HG03575 (cell line): ENCODE data around the gene KNDC1.
"Not testable (repeated sequence)": the region's sequence is repeated elsewhere in the genome, so short reads cannot be mapped to it uniquely, and the experiment has no call there.

ENCODE experiments used
- ATAC-seq: cut with Tn5 transposase; IDR thresholded peaks from one replicate; pipeline ENCODE4 v1.9.1; 2021; ENCODE audit not compliant: unreplicated experiment, insufficient number of reproducible peaks, low FRiP score; ENCODE audit errors: extremely low read depth

The KNDC1 gene, protein sequence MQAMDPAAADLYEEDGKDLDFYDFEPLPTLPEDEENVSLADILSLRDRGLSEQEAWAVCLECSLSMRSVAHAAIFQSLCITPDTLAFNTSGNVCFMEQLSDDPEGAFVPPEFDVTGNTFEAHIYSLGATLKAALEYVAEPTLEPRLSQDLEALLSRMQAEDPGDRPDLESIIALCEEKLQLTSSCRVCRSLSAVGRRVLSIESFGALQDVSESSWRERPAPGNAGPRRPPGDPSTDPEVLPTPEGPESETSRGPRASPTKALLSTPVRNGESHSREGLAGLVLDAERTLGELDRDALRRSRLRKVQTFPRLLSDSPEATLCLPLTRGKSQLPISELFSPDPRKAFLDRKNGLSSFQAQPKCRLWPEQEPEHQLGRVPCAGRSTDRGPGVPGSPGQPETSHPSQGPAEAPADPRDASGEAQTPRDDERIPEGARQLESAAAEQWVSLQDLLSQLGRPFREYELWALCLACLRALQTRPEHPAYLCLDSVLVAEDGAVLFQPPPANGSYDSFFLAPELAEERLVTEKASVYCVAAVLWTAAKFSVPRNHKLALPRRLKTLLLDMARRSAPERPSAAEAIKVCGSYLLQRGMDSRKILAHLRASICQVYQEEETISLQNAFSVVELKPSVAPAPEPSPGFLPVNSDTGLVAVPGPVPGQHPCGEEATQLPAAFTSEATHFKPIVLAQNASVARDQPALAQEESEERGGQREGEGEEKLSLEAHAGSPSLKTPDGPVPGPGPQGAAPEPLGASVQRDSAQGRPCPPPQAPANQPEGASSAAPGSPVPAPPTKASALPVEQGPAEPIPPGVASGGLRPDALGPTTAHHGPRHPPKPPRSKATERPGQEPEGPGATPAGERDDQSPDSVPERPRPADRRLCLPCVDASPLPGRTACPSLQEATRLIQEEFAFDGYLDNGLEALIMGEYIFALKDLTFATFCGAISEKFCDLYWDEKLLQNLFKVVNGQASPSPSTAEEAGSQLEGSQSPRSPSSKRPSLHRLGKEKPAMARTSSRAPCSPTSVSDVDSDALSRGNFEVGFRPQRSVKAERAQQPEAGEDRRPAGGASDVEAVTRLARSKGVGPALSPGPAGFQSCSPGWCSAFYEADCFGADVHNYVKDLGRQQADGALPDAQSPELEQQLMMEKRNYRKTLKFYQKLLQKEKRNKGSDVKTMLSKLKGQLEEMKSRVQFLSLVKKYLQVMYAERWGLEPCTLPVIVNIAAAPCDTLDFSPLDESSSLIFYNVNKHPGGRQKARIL (N-terminal part only)

DNA sequence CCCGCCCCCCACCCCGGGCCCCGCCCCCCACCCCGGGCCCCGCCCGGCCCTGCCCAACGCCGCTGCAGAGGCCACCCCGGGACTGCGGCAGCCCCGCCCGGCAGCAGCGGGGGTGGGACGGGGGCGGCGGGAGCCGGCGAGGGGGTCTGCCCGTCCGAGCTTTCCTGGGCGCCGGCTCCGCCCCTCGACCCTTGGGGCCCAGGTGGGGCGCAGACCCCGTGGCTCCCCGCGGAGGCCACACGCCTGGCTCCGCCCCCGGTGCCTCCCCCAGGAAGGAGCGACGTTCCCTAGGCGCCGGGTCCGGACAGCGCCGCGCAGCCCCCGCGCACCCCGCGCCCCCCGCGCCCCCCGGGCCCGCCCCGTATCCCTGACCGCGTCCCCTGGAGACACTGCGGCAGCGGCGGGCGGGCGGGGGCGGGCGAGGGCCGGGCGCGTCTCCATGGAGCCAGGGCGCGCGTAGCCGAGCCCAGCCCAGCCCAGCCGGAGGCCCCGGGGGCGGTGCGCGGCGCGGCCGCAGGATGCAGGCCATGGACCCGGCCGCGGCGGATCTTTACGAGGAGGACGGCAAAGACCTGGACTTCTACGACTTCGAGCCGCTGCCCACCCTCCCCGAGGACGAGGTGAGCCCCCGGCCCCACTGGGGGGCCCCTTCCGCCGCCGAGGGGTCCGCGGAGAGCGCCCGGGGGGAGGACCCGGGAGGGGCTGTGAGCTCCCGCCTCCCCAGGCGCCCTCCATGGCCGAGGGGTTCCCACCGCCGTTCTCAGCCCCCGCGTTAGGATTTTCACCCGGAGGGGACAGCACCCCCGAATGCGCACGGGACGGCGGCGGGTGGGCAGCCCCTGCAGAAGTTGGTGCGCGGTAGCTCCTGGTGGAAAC, at the start of gene KNDC1:
TSS of gene KNDC1 (plus strand) at position 270 of the 876 bp plus-strand sequence. CDS start at position 519, 249 bp downstream.
- ATAC-seq: no peak

DNA sequence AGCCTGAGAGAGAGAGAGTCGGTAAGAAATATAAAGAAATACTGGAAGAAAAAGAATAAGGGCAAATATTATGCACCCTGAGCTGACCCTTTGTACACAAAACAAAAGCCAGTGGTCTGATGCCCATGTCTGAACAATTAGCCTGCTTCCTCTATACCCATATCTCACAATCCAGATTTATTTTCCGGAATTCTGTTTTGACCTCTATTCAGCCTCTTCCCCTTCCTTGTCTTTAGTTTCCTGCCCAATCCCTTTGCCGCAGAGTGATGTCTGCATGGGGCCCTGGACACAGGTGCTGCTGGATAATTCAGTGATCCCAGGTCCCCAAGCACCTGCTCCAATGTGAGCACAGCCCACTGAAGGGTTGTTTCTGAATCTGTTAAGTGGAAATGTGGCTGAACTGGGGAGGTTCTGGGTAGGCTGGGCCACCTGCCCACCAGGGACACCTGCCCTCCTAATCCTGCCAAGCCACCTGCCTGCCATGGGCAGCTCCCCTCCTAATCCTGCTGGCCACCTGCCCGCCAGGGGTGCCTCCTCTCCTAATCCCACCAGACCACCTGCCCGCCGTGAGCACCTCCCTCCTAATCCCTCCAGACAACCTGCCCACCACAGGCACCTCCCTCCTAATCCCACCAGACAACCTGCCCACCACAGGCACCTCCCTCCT, 49.3 kb upstream of the KNDC1 start:
- ATAC-seq: no peak

DNA sequence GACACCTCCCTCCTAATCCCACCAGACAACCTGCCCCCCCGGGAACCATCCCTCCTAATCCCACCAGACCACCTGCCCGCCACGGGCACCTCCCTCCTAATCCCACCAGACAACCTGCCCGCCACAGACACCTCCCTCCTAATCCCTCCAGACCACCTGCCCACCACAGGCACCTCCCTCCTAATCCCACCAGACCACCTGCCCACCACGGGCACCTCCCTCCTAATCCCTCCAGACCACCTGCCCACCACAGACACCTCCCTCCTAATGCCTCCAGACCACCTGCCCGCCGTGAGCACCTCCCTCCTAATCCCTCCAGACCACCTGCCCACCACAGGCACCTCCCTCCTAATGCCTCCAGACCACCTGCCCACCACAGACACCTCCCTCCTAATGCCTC, 48.4 kb upstream of the KNDC1 start:
- ATAC-seq: not testable (repeated sequence)

DNA sequence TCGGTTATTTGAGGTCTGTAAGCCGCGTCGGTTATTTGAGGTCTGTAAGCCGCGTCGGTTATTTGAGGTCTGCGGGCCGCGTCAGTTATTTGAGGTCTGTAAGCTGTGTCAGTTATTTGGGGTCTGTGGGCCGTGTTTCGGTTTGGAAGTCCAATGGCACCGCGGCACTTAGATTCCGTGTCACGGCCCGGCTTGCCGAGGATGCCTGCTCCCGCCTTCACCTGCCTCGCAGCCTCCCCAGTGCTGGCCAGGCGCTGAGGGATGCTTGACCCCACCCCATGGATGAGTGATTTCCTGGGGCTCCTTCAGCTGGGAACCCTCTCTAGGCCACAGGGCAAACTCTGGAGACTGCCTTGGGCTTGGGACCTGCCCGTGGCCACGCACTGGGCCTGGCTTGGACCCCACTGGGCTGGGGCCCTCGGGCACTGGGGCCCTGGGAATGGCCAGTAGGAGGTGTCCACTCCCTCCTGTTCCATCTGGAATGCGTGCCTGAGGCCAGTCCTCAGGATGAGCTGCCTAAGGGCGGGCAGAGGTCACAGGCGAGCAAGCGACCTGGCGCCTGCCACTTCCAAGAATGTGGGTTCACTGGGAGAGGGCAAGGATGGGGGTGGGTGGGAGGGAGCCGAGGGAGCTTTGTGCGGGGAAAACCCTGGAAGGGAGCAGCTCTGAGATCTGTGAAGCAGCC, 46.7 kb upstream of the KNDC1 start:
- ATAC-seq: no peak

DNA sequence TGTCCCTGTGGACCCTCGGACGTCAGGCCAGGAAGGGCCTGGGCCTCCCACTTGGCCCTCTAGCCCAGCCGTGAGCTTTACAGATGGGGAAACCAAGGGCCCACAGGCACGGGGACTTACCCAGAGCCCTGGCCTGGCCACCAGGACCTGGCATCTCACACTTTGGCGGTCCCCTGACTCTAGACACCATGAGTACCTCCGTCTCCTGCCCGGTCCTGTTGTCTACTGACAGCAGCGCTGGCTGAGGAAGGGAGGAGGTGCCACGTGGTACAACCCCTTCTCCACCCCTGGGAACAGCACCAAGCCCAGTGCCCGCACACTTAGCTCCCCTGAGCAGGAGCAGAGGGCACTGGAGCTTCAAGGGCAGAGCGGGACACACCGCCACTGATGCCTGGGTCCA, 46.2 kb upstream of the KNDC1 start:
- no peak for ATAC-seq

DNA sequence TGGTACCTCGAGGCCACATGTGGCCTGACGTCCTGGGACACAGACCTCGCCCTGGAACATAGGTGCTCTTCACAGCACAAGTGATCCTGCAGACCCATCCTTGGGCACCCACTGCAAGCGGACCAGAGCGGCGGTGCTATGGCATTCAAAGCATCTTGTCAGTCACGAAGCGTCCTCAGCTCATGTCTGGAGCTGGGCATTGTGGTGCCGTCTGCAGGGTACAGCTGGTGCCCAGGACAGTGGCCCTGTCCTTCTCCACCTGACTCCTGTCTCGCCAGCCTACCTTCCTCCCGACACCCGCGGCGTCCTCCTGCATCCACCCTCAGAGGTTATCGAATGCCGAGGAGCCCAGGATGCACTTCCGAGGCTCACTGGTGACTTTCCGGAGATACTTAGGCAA, 45.8 kb upstream of the KNDC1 start:
- ATAC-seq: no peak

DNA sequence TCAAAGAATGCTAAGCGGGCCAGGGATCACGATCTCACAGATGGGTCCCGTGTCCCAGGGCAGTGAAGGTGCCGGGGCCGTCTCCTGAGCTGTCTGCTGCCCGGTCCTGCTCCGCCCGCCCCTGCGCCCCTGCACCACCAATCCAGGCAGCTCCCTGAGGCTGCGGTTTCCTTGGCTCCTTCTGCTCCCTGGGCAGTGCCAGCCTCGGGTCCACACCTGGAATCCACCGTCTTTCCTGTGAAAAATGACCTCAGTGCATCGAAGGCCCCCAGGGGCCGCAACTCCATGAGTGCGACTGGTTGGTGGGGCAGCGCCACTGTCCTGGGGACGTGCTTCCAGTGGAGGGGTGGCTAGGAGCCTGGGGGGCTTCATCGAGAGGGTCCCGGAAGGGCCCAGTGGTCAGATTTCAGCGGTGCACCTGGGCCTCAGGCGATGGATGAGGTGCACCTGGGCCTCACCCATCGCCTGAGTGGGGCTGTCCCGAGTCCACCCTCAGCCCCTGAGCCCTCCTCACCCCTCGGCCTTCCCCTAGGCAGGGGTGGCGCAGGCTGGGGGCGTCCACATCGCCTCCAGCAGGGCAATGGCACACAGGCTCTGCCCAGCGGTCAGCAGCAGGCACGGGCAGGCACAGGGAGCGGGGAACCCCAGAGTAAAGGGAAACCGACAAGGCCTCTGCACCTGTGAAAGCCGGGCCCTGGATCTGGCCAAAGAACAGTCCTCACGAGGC, 45.1 kb upstream of the KNDC1 start:
- no peak for ATAC-seq

DNA sequence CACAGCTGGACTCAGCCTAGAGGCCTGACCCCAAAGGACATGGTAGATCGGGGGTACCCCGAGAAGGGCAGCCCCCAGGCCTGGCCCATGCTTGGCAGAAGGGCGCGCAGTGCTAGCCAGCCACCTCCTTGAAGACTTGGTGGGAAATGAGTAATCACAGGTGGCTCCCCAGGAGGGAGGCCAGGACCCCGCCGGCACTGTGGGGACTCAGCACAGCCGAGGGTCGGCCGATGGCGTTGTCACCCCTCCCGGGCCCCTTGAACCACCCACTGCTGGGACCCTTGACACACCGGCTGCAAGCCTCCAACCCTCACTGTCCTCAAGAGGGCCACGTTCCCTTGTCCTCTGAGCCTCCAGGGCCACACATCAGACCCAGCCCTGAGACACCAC, 44.6 kb upstream of the KNDC1 start:
- no peak for ATAC-seq

DNA sequence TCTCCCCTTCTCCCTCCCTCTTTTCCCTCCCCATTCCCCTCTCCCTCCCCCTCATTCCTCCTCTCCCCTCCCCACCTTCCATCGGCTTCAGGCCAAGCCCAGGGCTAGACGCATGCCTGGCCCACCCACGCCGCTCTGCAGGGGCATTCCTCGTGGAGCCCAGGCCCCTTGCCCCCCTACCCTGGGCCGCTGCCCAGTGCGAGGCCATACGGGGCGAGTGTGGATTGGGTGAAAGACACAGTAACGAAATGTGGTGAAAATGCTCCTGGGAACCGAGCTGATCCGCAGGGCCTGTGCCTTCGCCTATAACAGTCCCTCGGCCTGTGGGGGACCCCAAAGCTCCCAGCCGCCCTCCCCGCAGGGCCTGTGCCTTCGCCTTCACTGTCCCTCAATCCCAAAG, 44.0 kb upstream of the KNDC1 start:
- no peak for ATAC-seq

DNA sequence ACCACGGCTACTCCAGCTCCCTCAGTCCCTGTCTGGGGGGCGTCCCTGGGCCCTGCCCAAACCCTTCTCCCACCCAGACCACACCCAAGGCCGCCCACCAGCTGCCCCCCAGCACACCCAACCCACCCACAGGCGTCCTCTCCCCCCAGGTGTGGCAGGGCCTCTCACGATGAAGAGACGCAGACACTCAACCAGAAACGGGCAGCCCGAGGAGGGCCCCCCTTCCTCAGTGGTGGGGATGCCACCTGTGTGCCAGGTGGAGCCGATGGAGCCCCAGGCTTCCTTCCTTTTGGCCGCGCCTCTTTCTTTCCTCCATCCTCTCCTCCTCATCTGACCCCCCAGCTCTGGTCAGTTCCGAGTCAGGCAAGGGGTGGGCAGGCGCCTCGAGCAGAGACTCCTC, 43.6 kb upstream of the KNDC1 start:
- no peak for ATAC-seq

DNA sequence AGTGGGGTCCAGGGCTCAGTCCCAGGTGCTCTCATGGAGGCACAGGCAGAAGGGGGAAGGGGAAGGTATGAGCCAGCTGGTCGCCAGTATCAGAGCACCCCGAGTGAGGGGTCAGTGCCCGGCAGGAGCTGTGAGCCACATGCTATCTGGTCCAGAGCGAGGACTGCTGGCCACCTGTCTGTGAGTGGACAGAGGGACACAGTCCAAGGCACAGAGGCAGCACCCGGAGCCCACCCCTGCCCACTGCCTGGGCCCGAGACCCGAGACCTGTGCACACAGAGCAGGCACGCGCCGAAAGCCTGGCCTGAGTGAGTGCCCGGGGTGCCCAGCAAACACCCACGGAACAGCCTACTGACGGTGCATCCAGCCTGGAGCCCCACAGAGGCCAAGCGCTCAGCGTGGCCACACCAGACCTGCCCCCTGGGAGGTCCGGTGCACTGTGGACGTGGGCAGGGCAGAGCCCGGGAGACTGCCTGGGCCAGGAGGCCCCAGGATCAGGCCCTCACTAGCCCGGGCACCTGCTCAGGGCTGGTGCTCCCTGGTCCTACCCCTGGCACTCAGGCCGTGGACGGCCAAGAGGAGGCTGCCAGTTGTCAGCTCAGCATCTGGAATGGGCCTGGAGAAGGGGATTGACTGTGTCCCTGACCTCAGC, 42.9 kb upstream of the KNDC1 start:
- ATAC-seq: no peak

DNA sequence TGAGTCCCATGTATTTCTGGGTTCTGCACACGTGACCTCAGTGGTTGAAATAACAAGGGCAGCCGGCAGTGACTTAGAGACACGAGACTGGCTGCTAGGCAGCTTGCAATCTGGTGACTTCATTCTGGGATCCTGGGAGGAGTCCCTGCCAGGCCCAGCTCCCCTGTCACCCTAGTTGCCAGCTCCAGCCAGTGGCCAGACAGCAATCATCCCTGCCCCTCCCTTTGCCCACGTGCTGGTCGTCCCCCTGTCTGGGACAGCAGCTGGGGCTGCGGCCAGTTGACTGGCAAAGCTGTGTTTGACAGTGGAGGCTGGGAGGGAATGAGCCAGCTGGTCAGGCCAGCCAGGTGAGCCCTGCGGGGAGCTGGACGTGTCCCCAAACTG, 42.3 kb upstream of the KNDC1 start:
- no peak for ATAC-seq

DNA sequence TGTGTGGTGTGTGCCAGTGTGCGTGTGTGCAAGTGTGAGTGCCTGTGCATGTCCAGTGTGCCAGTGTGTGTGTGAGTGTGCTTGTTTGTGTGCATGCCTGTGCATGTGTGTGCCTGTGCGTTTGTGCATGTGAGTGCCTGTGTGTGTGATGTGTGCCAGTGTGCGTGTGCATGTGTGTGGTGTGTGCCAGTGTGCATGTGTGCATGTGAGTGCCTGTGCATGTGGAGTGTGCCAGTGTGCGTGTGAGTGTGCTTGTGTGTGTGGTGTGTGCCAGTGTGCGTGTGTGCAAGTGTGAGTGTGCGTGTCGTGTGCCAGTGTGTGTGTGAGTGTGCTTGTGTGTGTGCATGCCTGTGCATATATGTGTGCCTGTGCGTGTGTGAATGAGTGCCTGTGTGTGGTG, 38.5 kb upstream of the KNDC1 start:
- no peak for ATAC-seq

DNA sequence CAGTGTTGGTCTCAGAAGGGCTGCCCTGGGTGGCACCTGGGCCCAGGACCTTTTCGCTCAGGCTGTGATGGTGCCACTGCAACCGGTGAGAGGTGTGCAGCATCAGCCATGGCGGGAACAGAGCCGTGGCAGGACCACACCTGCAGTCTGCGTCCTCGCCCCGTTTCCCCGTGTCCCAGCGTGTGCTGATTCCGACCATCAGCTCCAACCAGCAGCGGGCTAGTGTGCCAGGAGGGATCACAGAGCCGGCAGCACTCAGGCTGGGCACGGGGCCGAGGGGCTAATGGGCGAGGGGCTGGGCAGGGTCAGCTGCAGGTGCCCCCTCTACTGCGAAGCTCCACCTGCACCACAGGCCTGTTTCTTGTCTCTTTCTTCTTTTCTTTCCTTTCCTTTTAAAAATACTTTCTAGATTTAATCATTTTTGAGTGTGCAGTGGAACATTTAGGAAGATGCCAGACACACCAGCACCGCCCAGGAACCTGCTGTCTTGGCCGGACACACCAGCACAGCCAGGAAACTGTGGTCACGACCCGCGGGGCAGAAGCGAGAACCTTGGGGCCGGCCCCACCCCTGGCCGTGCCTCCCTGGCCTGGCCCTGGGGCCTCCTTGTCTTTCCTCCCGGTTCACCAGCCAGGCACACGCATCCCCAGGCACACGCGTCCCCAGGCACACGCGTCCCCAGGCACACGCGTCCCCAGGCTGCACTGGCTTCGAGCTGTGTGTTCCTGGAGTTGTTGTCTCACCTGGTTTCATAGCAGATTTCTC, 37.7 kb upstream of the KNDC1 start:
- ATAC-seq: no peak

DNA sequence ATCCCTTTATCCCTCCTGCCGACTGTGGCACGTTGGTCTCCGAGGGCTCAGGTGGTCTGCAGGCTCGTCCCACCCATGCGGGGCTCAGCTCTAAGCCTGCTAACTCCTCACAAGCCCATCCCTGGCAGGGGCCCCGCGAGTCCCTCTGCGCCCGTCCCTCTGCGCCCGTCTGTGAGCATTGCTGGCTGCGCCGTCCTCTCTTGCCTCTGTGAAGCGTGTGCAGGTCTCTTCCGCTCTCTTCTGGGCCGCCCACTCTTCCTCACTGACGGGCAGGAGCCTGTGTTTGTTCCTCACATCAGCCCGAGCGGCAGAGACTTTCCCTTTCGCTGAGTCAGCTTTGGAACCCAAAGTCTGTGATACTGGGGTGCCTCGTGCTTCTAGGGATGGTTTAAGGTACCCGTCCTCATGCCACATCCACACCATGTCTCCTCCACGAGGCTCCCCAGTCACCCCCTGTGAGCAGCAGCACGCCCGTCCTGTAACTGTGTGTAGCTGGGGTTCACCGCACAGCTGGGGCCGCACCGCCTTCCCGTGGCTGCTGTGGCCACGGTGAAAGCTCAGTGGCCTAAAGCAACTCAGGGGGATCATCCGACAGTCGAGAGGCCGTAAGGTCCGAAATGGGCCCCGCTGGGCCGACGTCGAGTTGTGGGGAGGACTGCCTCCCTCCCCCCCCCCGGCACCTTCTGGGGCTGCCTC, 36.8 kb upstream of the KNDC1 start:
- ATAC-seq: no peak
